Measurements from ENCODE around the gene ADTRP. TPM values are rescaled to one million over a fixed set of nuclear protein-coding genes. Genes with fewer than 3 reads are reported as not detected.
A peak's percentile ranks its signal among the peaks of the same experiment; 100 is the strongest.

The ADTRP gene
- total and polyA plus RNA-seq, 7 donors, result 0.36 to 86.9 (median 31.2) TPM; not detected in 3

DNA sequence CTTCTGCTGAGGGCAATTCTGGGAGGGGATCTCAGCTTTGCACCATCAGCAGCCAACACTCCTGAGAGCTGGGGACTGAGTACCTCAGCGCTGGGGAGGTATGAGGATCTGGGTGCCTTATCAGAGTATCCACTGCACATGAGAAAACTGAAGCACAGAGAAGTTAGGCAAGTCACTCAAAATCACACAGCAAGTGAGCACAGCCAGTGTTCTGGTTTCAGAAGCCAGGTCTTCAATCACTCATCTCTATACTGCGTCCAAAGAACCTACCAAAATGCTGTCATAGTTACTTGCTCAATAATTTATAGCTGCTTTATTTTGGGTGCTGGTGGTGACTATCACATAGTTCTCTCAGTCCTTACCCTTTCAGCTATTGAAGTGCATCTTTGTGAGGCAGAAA lies 5.0 kb downstream of the ADTRP start:
- H3K4me3 ChIP-seq, result no peak overlapping the region
- no peaks in the 10 kb centered on the region for H3K9me3 ChIP-seq
- H3K27me3 ChIP-seq, result no peaks in the 10 kb centered on the region
- 97 to 99% methylated on average over 2 of the region's 2 CpGs for WGBS, 2 donors
- TF ChIP-seq, protein P1, sequence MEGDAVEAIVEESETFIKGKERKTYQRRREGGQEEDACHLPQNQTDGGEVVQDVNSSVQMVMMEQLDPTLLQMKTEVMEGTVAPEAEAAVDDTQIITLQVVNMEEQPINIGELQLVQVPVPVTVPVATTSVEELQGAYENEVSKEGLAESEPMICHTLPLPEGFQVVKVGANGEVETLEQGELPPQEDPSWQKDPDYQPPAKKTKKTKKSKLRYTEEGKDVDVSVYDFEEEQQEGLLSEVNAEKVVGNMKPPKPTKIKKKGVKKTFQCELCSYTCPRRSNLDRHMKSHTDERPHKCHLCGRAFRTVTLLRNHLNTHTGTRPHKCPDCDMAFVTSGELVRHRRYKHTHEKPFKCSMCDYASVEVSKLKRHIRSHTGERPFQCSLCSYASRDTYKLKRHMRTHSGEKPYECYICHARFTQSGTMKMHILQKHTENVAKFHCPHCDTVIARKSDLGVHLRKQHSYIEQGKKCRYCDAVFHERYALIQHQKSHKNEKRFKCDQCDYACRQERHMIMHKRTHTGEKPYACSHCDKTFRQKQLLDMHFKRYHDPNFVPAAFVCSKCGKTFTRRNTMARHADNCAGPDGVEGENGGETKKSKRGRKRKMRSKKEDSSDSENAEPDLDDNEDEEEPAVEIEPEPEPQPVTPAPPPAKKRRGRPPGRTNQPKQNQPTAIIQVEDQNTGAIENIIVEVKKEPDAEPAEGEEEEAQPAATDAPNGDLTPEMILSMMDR (IDR thresholded peaks at IDR 0.05), result no peak
- TF ChIP-seq POLR2AphosphoS5 (IDR thresholded peaks at IDR 0.05) (no peak), EP300 (IDR thresholded peaks at IDR 0.05) (no peak), POLR2A (IDR thresholded peaks at IDR 0.05) (no peak)
- H3K36me3 ChIP-seq, result no peaks in the 10 kb centered on the region
- H3K4me1 ChIP-seq, result peaks cover 0 to 31% (median 18%) of the 10 kb centered on the region in 4 donors
- DNase-seq, result no peak
- H3K27ac ChIP-seq, result peak overlapping the region in 1 of 4 donors; percentile 83
- intact Hi-C loops (cut with DNase I), result no loop called here

DNA sequence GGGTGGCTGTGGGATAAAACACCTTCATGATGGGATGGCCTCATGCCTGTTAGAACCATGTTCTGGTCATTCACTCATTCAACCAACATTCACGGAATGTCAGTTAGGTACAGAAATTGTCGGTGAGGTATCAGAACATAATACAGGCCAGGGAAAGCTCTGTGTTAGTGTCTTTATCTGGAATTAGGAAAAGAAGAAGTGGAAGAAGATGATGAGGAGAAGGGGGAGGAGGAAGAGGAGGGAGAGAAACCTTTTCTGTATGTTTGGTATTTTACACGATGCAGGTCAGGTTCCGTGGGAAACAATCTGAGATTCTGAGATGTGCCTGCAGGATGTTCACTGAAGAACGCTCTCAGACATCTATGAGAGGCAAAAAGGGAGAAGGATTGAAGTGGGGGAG lies 5.6 kb downstream of the ADTRP start:
- no peaks in the 10 kb centered on the region for H3K9me3 ChIP-seq
- H3K27me3 ChIP-seq, result no peaks in the 10 kb centered on the region
- peak overlapping the region in 1 of 4 donors; percentile 83 for H3K27ac ChIP-seq
- WGBS, 2 donors, result 92 to 95% methylated on average over 5 of the region's 5 CpGs
- DNase-seq, result no peak
- intact Hi-C loops (cut with DNase I), result no loop called here
- peaks cover 0 to 33% (median 18%) of the 10 kb centered on the region in 4 donors for H3K4me1 ChIP-seq
- H3K36me3 ChIP-seq, result no peaks in the 10 kb centered on the region
- TF ChIP-seq, protein P1 (IDR thresholded peaks at IDR 0.05), result no peak
- no peak for TF ChIP-seq EP300 (IDR thresholded peaks at IDR 0.05)
- TF ChIP-seq POLR2AphosphoS5 (IDR thresholded peaks at IDR 0.05), result no peak
- no peak for TF ChIP-seq POLR2A (IDR thresholded peaks at IDR 0.05)
- H3K4me3 ChIP-seq, result no peak overlapping the region

DNA sequence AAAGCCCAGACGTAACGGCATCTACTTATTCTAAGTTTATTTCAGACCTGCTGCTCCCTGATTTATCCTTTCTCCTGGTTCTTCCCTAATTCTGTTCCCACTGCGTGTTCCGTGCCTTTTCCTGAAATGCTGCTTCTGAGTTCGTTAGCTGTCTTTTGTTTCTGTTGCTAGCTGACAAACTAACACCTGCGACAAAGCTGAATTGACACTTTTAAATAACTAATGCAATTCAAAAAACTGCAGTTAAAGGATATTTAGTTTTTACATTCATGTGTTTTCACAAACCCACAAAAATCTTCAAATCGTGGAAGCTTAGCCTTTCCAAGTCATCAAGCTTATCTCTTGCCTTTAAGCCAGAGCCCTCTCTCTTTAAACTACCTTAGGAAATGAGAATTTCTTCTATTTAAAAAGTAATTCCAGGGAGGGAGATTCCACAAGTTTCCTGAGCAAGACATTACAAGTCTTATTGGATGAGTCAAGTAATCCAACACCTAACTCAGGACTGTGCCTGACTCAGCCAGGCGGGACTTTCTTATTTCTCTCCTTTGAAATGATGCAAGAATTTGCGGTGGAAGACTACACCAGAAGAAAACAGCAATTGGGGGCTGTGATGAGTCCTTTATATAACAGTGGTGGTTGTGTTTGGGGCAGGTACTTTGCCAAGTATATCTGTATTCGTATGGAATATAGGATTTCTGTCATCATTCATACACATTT lies 6.3 kb downstream of the ADTRP start:
- H3K27ac ChIP-seq, result peak overlapping the region; percentile 75 to 83 (median 80)
- WGBS, 2 donors, result 93% methylated on average over 10 of the region's 10 CpGs

DNA sequence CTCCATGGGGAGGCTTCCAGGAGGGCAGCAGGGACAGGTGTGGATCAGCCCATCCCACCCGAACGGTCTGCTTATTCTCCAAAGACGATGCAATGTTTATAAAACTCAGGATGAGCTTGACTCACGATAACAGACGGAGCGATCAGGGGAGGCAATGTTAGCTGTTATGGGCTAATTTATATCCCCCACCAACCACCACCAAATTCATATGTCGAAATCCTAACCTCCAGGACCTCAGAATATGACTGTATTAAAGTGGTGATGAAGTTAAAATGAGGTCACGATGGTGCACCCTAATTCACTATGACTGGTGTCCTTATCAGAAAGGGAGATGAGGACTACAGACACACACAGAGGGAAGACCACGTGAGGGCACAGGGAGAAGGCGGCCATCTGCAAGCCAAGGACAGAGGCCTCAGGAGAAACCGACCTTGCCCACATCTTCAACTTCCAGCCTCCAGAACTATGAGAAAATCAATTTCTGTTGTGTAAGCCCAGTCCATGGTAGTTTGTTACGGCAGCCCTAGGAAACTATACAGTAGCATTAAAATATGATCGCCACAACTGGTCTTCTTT lies 7.0 kb downstream of the ADTRP start:
- no peak for TF ChIP-seq EP300 (IDR thresholded peaks at IDR 0.05)
- TF ChIP-seq POLR2A (IDR thresholded peaks at IDR 0.05), result no peak
- peak in 1 of 4 donors; percentile 3 for TF ChIP-seq POLR2AphosphoS5 (IDR thresholded peaks at IDR 0.05)
- TF ChIP-seq, protein P1 (IDR thresholded peaks at IDR 0.05), result no peak
- intact Hi-C loops (cut with DNase I), result no loop called here
- no peaks in the 10 kb centered on the region for H3K27me3 ChIP-seq
- 92% methylated on average over 13 of the region's 13 CpGs for WGBS, 2 donors
- H3K4me1 ChIP-seq, result peaks cover 0 to 46% (median 27%) of the 10 kb centered on the region in 4 donors
- no peaks in the 10 kb centered on the region for H3K36me3 ChIP-seq
- no peak overlapping the region for H3K4me3 ChIP-seq
- no peak for DNase-seq
- no peaks in the 10 kb centered on the region for H3K9me3 ChIP-seq
- peak overlapping the region; percentile 75 to 83 (median 80) for H3K27ac ChIP-seq

More for the DNA sequence above, 6.3 kb downstream of the ADTRP start:
- H3K36me3 ChIP-seq, result no peaks in the 10 kb centered on the region
- peak in 1 of 4 donors; percentile 51 for TF ChIP-seq POLR2AphosphoS5 (IDR thresholded peaks at IDR 0.05)
- TF ChIP-seq, protein P1 (IDR thresholded peaks at IDR 0.05), result no peak
- no peak for TF ChIP-seq EP300 (IDR thresholded peaks at IDR 0.05)
- TF ChIP-seq POLR2A (IDR thresholded peaks at IDR 0.05), result no peak
- DNase-seq, result peak; percentile 74
- intact Hi-C loops (cut with DNase I), result no loop called here
- H3K9me3 ChIP-seq, result no peaks in the 10 kb centered on the region
- no peaks in the 10 kb centered on the region for H3K27me3 ChIP-seq
- peaks cover 0 to 39% (median 20%) of the 10 kb centered on the region in 4 donors for H3K4me1 ChIP-seq
- H3K4me3 ChIP-seq, result no peak overlapping the region
